ENCODE results near the gene CCT7. TPM values are rescaled to one million over a fixed set of nuclear protein-coding genes. Genes with fewer than 3 reads are reported as not detected.

The CCT7 gene
- total and polyA plus RNA-seq, 2 of the 8 experiments (the other 6 are each of a cell fraction or from before 2014, with no cell fraction given), result 440 to 474 TPM

- DNase-seq (ENCODE audit: low read depth in 1 of 2, low spot score in 2 of 2) (peak in 1 of 2 experiments; percentile 54), FAIRE-seq (no peak)
- Histone ChIP-seq H3K4me1 (replicated peaks in 1 of 4; ENCODE audit: control insufficient read depth in 3 of 4, insufficient read depth in 4 of 4, low read length in 3 of 4) (peaks cover 0 to 7% (median 1%) of the 10 kb centered on the region in 4 experiments; a peak in 2 of 7 replicates), H2BK15ac (ENCODE audit: low read length) (no peak overlapping the region), H2BK20ac (ENCODE audit: low read length) (no peak overlapping the region), H3K56ac (replicated peaks; ENCODE audit: insufficient read length, low read depth, low read length) (no peak overlapping the region), H4K5ac (ENCODE audit: insufficient read length, low read depth, low read length) (no peak overlapping the region), H3K9me3 (ENCODE audit: insufficient read depth in 2 of 2, low read depth in 1 of 2, low read length in 1 of 2) (no peaks in the 10 kb centered on the region), H2BK120ac (replicated peaks; ENCODE audit: low read depth, low read length) (no peak overlapping the region), H3K23ac (ENCODE audit: insufficient read length) (no peak overlapping the region), H3K9ac (replicated peaks in 1 of 4; ENCODE audit: extremely low read depth in 1 of 4, low read depth in 3 of 4, low read length in 3 of 4) (peak overlapping the region in 1 of 4 experiments; percentile 40; a peak in 1 of 7 replicates), H3K79me2 (ENCODE audit: control insufficient read depth in 1 of 2, insufficient read depth in 2 of 2, low read length in 2 of 2) (no peaks in the 10 kb centered on the region), H3K14ac (ENCODE audit: insufficient read length) (no peak overlapping the region), H3K23me2 (ENCODE audit: low read depth, low read length) (no peaks in the 10 kb centered on the region), H4K8ac (ENCODE audit: extremely low read depth, insufficient read depth, low read length) (no peak overlapping the region), H3K18ac (ENCODE audit: extremely low read depth, low read length) (no peak overlapping the region), H3K36me3 (ENCODE audit: control insufficient read depth in 2 of 4, insufficient read depth in 4 of 4, low read length in 3 of 4) (peaks cover 23 to 55% (median 34%) of the 10 kb centered on the region in 4 experiments; a peak in 7 of 8 replicates), H4K91ac (replicated peaks; ENCODE audit: insufficient read length, low read length) (no peak overlapping the region), H3K4me3 (ENCODE audit: extremely low read depth in 1 of 4, insufficient read depth in 2 of 4, low read depth in 3 of 4, low read length in 4 of 4) (no peak overlapping the region), H2AK5ac (ENCODE audit: low read depth, low read length) (no peak overlapping the region), H3K27me3 (replicated peaks in 1 of 4; ENCODE audit: control insufficient read depth in 3 of 4, extremely low read depth in 1 of 4, insufficient read depth in 3 of 4, low read length in 3 of 4) (no peaks in the 10 kb centered on the region), H2BK5ac (ENCODE audit: low read depth, low read length) (no peak overlapping the region), H3K4ac (replicated peaks; ENCODE audit: insufficient read length, low read depth, low read length) (no peak overlapping the region), H2BK12ac (ENCODE audit: low read depth, low read length) (no peak overlapping the region), H4K20me1 (replicated peaks in 1 of 2; ENCODE audit: control insufficient read depth in 1 of 2, insufficient read depth in 2 of 2, low read length in 2 of 2) (peaks cover 15 to 20% of the 10 kb centered on the region in 2 experiments), H2AFZ (ENCODE audit: low read length) (no peak overlapping the region), H3K4me2 (ENCODE audit: insufficient read depth in 1 of 2, low read depth in 2 of 2, low read length in 2 of 2) (no peak overlapping the region), H3K79me1 (ENCODE audit: low read depth, low read length) (no peaks in the 10 kb centered on the region), H3K27ac (ENCODE audit: low read depth, low read length) (no peak overlapping the region)
- WGBS, 2 experiments (ENCODE audit: extremely low coverage in 1 of 2, insufficient coverage in 1 of 2, insufficient read length in 1 of 2, insufficient replicate concordance in 2 of 2, low coverage in 1 of 2, low lambda C conversion rate in 2 of 2, missing lambda C conversion rate in 1 of 2), result 80% methylated on average over 4 of the region's 4 CpGs; no CpG with 5 or more reads in 1 of the 2 experiments
- POLR2A ChIA-PET (ENCODE audit: partially characterized antibody), result interaction anchor here (0.9 to 6.5 kb wide), 8 partner anchors 11 to 35 kb away, joined by 3 to 105 read pairs (median 8); partner anchors contain the start of genes CCT7 and PRADC1
- CTCF ChIA-PET (ENCODE audit: partially characterized antibody), result interaction anchor here (1.7 to 7.0 kb wide), 5 partner anchors 10 to 78 kb away, joined by 3 to 51 read pairs (median 7); partner anchors contain the start of genes CCT7, NOTO and PRADC1
- no peak for TF ChIP-seq RXRA (IDR thresholded peaks at IDR 0.05; ENCODE audit: insufficient read depth, low read depth, low read length)
- no peak for TF ChIP-seq MAX (IDR thresholded peaks at IDR 0.05)
- TF ChIP-seq E2F6 (IDR thresholded peaks at IDR 0.05), result no peak
- 0 out of 2 replicates have a peak, but pooled peaks have one; percentile 66 for TF ChIP-seq POLR2AphosphoS5 (IDR thresholded peaks at IDR 0.05; ENCODE audit: low read depth, low read length)
- TF ChIP-seq RFX5 (IDR thresholded peaks at IDR 0.05; ENCODE audit: borderline replicate concordance, low read depth, low read length), result no peak
- no peak for TF ChIP-seq NANOG (IDR thresholded peaks at IDR 0.05; ENCODE audit: insufficient read depth, low read depth, low read length, poor library complexity, severe bottlenecking)
- peak; percentile 24 to 53; a peak in 2 of 3 replicates for TF ChIP-seq POLR2A (IDR thresholded peaks at IDR 0.05; ENCODE audit: control extremely low read depth in 1 of 2, low read depth in 2 of 2, low read length in 2 of 2)
Measured at GRCh38 chr2:73255007-73255644, 21.0 kb downstream of the CCT7 start.

Measured in H1 (cell line).